Stimulated activated CD8-positive, alpha-beta memory T cell treated with anti-CD3 and anti-CD28 coated beads, Interleukin-7, amount 100 ng/mL, for 1 hour (primary cell): ENCODE results near the gene AKAP8L.
"Not testable (repeated sequence)": the region's sequence is repeated elsewhere in the genome, so short reads cannot be mapped to it uniquely, and the experiment has no call there.

ENCODE experiments used
- DNase-seq, 2 donors: peaks; one replicate each; pipeline ENCODE4 v3.0.0-alpha.2; 2020; ENCODE audit warnings: low read depth in 2 of 2

Gene AKAP8L

GRCh38 chr19:15421136-15421695, 2.4 kb upstream of the AKAP8L start:
- no peak for DNase-seq

GRCh38 chr19:15419413-15420025, 731 bp upstream of the AKAP8L start:
- no peak for DNase-seq

DNA sequence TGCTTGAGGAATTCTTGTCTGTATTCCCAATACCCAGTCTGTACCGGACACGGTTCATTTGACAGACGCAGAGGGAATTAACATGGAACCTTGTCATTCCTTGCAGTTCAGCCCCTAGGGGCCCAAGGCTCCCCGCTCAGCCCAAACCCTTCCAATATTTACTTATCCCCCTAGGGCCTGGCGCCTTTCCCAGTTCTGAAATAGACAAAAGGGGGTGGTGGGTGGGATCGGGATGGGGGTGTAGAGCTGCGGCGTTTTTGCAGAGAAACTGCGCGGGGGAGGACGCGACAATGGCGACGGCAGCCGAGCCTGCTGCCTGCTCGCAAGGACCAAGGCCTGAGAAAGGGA, 583 bp downstream of the AKAP8L start:
- no peak for DNase-seq

GRCh38 chr19:15417699-15418098, 1.1 kb downstream of the AKAP8L start:
- no peak for DNase-seq

DNA sequence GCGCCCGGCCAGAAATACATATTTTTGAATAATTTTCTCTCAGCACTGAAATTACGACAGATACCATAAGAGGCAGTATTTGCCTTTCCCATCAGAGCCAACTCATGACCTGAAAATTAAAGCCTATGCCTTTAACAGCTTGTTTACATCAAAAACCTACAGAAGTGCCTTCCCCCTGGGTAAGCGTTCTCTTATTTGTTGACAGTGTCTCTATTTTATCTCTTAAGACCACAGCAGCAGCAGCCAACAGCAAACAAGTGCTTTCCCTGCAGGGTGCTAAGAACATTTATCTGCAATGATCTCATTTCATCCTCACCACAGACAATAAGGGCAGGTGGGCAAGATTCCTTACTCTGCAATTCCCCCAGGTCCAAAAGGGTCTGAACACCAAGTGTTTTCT, 6.0 kb downstream of the AKAP8L start:
- no peak for DNase-seq

DNA sequence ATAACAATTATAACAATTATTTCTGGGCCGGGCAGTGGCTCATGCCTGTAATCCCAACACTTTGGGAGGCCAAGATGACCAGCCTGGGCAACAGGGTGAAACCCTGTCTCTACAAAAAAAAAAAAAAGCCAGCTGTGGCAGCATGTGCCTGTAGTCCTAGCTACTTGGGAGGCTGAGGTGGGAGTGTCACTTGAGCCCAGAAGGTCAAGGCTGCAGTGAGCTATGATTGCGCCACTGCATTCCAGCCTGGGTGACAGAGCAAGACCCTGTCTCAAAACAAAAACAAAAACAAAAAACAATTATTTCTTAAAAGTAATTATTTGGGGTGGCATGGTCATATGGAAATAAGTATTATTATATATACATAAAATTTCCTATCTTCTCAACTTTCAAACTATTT, 7.4 kb downstream of the AKAP8L start:
- DNase-seq = not testable (repeated sequence)

DNA sequence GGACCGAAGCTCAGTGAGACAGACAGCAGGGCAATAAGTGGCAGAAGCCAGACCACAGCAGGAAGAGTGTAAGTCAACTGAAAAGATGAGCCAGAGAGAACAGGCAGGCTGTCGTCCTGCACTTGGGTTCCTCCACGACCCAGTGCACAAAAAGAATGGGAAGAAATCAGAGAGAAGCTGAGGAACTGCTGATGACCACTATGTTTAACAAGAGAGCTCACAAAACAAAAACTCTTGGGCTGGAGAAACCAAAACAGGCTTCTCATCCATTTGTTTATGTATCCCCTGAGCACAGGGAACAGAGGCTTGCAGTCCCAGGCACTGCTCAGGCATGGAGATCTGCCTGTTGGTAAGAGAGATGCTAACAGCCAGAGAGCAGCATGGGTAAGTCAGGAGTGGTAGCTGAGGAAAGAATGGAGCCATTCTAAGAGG, 14.0 kb downstream of the AKAP8L start:
- no peak for DNase-seq

DNA sequence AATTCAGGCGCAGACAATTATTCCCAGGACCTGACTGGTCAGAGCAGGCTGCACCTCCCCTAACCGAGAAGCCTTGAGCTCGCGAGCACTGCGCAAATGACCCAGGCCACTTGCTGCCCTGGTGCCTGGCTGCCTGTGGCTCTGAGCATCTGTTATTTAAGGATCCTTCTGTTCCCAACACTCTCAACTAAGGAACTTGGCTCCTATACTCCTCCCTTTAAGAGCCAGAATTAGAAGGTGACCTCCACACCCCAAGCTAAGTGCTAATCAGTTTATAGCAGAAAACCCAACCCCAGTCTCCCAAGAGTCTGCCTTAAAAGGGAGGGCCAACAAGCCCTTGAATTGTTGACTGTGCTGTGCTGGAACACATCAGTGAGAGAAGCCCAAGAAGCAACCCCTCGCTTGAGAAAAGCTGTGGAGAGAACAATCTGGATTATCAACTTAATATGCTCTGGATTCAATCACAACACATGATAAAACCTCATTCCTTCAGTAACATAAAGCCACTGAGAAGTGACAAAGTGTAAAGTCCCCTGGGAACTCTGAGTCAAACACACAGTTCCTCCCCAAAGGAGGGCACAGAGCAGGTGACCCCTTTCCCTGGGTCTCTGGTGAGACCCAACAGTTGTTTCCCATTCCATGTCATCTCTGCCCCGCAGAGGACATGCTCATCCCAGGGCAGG, 14.6 kb downstream of the AKAP8L start:
- no peak for DNase-seq

GRCh38 chr19:15403151-15403531, 15.6 kb downstream of the AKAP8L start:
- no peak for DNase-seq

DNA sequence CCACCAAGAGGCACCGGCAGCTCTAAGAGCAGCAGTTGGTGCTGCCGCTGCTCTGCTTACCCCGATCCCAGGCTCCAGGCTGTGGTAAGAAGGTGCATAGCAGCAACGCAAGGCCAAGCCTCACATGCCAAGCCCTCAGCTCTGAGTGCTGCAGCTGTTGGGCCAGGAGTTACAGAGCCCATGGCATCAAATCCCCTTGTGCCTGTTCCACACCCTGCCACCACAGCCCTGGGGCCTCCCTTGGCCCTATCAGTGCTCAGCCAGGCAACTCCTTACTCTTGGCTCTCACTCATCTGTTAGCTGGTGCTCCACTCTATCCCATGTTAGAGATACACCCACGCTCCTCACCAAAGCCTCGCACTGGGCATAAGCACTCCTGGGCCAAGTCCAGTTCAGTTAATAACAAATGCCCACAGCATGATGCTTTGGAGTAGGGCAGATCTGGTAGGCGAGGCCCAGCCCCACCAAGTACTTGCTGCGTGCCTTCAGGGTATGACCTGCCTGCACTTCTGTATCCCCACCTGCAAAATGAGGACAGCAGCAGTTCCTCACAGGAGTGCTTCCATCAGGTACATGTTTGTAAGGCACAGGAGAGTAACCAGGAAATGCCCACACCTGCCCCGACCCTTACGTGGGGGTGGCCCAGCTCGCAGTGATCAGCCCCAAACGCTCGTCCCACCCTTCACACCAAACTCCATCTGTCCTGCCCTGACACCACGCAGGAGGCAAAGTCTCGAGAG, 16.2 kb downstream of the AKAP8L start:
- DNase-seq = no peak

- DNase-seq = no peak
These were observed 17.4 kb downstream of the AKAP8L start for GRCh38 chr19:15401397-15401710.

DNA sequence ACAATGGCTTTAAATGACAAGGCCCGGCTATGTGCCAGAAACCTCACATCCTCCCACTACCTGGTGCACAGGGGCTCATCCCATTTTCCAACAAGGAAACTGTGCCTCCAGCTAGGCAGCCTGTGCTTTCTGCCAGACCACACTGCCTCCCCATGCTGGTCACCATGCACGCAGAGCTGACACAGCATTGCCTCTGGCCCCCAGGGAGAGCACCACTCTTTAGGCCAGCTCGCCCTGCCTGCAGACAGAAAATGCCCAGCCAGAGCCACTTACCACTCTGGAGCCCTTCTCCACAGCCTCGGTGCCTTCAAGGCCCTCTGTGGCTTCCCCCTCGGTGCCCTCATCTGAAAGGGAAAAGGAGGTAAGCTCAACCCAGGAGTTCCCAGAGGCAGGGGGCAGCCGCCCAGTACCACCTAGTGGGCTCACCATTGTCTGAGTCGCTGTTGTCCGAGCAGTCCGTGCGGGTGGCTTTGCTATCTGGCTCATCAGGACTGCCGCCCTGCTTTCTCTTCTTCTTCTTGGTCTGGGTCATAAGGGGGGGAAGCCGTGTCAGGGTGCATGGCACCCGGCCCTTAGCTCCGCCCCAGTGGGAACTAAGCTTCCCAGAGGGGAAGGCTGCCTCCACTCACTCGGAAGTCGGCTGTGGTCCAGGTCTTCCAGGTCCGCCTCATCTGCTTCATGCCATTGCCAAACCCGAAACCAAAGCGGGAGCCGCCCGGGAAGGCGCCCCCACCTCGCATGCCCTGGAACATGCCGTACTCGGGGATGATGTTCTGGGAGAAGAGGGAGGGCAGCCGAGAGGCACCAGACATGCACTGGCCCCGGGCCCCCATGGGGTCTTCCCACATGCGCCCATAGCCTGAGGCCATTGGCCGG, 18.0 kb downstream of the AKAP8L start:
- DNase-seq = no peak

- no peak for DNase-seq
These were observed 19.2 kb downstream of the AKAP8L start for GRCh38 chr19:15399635-15400034.

GRCh38 chr19:15399234-15399515, 19.6 kb downstream of the AKAP8L start:
- DNase-seq = no peak

DNA sequence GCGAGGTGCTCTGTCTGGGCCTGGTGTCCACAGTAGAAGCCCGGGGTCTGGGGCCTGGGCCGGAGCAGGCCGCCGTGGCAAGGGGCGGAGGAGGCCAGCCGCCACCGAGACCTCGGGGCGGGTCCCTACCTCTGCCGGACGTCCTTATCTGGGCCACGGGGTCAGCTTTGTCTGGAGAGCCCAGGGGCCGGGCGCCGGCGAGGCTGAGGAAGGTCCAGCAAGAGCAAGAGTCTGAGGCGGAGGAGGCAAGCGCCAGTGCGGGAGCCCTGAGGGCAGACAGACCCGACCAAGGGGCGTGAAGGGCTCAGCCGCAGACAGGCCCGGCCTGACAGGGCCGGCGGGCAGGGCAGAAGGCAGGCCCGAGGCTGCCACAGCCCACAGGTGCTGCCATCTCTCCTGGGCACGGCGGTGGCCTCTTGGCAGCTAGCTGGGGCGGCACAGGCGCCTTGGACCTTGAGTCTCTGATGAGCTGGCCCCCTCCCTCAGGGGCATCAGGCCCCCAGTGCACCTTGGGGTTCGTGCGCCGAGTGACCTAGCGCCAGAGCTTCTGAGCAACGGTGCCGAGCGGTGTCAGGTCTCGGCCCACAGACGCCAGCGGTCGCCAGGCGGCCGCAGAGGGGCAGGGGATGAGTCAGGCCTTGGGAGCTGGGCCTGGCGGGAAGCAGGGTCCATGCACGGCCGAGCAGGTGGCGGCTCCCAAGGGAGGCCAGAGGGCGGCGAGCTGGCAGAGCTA, 20.1 kb downstream of the AKAP8L start:
- DNase-seq = no peak

DNA sequence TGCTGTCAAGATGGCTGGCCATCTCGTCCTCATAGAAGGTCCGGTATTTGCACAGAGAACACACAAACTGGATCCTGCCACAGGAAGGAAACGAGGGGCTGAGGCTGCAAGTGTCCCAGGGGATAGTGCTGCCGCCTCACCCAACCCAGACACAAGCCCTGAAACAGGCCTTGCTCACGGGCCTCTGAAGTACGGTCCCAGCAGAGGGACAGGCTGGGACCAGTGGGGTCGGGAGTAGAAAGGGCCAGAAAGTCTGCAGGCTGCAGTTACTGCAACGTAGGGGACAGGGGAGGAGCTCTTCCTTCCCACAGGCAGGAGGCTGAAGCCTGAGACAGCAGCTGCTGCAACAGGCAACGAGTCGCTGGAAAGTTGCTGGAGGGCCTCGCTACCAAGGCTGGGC, 21.0 kb downstream of the AKAP8L start:
- DNase-seq = no peak

DNA sequence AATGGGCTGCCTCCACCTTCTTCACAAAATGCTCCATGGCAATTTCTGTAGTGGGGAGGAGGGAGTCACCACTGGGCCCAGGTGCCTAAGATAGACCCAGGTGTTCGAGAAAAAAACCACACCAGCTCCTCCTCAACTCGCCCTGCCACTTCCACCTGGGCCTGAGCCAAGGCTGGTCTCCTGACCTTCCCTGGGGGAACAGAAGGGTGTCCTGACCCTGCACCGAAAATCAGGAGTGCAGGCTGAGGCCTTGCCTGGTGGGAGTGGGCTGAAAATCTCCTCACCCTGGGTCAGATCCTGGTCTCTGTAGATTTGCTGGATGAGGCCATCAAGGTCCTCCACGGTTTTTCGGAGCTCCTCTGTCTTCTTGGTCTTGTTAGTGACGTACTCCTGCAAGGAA, 21.6 kb downstream of the AKAP8L start:
- no peak for DNase-seq

DNA sequence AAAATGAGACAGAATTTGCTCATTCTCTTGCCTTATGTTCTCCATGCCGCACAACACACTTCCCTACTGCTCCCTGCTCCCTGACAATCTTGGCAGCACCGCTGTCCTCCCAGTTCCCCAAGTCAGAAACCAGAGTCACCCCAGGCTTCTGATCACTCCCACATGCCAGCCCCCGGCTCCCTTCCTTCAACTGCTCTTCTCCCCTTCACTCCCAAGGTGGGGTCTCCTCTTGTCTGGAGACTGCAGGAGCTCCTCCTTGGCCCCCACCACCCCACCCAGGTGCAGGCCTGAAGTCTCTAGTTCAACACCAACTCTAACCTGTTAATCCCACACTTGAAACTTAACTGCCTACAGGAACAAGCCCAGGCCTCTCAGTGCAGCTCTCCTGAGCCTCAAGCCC, 22.4 kb downstream of the AKAP8L start:
- no peak for DNase-seq

- DNase-seq = not testable (repeated sequence)
These were observed 23.5 kb downstream of the AKAP8L start for GRCh38 chr19:15395251-15395650.

GRCh38 chr19:15394426-15394825, 24.4 kb downstream of the AKAP8L start:
- DNase-seq = no peak

- DNase-seq = no peak
These were observed 24.8 kb downstream of the AKAP8L start for GRCh38 chr19:15393963-15394362.

- no peak for DNase-seq
These were observed 28.0 kb downstream of the AKAP8L start for GRCh38 chr19:15390814-15391213.
